Esophagus muscularis mucosa (tissue), 4 donors: ENCODE results near the gene BRF1.

Experiments
- EP300 ChIP-seq: sonication (generic); formaldehyde crosslinking; IDR thresholded peaks from one replicate; pipeline ENCODE4 v1.6.1; 2017; ENCODE audit warnings: antibody characterized with exemption
- POLR2A ChIP-seq: fragments of 450-650 bp; IDR thresholded peaks from one replicate; pipeline ENCODE4 v1.6.1; 2017; ENCODE audit warnings: antibody characterized with exemption, moderate library complexity, mild to moderate bottlenecking, low read depth
- POLR2AphosphoS5 ChIP-seq, 2 donors: sonication (generic); formaldehyde crosslinking; IDR thresholded peaks; one replicate each; pipeline ENCODE4 v1.6.1; 2017; ENCODE audit warnings: antibody characterized with exemption in 2 of 2
- TF ChIP-seq, protein P1 (sequence below), 3 experiments: fragments of 200-600 bp in 2 of 3; fragments of 450-650 bp in 1 of 3; sonication (generic) in 2 of 3; IDR thresholded peaks; one replicate each; pipeline ENCODE4 v1.5.1; 2017 to 2019; ENCODE audit warnings: antibody characterized with exemption in 3 of 3, mild to moderate bottlenecking in 2 of 3, moderate library complexity in 1 of 3

- TF ChIP-seq, protein P1, sequence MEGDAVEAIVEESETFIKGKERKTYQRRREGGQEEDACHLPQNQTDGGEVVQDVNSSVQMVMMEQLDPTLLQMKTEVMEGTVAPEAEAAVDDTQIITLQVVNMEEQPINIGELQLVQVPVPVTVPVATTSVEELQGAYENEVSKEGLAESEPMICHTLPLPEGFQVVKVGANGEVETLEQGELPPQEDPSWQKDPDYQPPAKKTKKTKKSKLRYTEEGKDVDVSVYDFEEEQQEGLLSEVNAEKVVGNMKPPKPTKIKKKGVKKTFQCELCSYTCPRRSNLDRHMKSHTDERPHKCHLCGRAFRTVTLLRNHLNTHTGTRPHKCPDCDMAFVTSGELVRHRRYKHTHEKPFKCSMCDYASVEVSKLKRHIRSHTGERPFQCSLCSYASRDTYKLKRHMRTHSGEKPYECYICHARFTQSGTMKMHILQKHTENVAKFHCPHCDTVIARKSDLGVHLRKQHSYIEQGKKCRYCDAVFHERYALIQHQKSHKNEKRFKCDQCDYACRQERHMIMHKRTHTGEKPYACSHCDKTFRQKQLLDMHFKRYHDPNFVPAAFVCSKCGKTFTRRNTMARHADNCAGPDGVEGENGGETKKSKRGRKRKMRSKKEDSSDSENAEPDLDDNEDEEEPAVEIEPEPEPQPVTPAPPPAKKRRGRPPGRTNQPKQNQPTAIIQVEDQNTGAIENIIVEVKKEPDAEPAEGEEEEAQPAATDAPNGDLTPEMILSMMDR (IDR thresholded peaks at IDR 0.05), result no peak
- TF ChIP-seq POLR2A (no peak), EP300 (no peak), POLR2AphosphoS5 (IDR thresholded peaks at IDR 0.05) (no peak)
Measured at GRCh38 chr14:105229099-105229655, 71.6 kb downstream of the BRF1 start.
